Osteocyte (in vitro differentiated cells): ENCODE data around the gene ESYT2. TPM values are rescaled to one million over a fixed set of nuclear protein-coding genes. Genes with fewer than 3 reads are reported as not detected.

ENCODE experiments used
- DNase-seq: peaks from one replicate; pipeline ENCODE4 v3.0.0; 2021; ENCODE audit warnings: mixed read lengths; ENCODE audit not compliant: unreplicated experiment; ENCODE audit errors: extremely low spot score
- H3K27ac Mint-ChIP-seq: one replicate; pipeline ENCODE4 v1.8.0; 2021; ENCODE audit warnings: mild to moderate bottlenecking, mixed read lengths; ENCODE audit not compliant: unreplicated experiment
- H3K27me3 Mint-ChIP-seq: one replicate; pipeline ENCODE4 v1.8.0; 2021; ENCODE audit warnings: mixed read lengths; ENCODE audit not compliant: unreplicated experiment
- H3K36me3 Mint-ChIP-seq: one replicate; pipeline ENCODE4 v1.8.0; 2021; ENCODE audit warnings: mixed read lengths; ENCODE audit not compliant: unreplicated experiment
- H3K4me1 Mint-ChIP-seq: one replicate; pipeline ENCODE4 v1.8.0; 2021; ENCODE audit warnings: mixed read lengths; ENCODE audit not compliant: unreplicated experiment
- H3K4me3 Mint-ChIP-seq: one replicate; pipeline ENCODE4 v1.8.0; 2021; ENCODE audit warnings: mild to moderate bottlenecking, moderate library complexity, mixed read lengths; ENCODE audit not compliant: unreplicated experiment
- H3K9me3 Mint-ChIP-seq: one replicate; pipeline ENCODE4 v1.8.0; 2021; ENCODE audit warnings: mixed read lengths; ENCODE audit not compliant: unreplicated experiment
- CTCF ChIP-seq: fragments of 200-600 bp; sonication (generic); IDR thresholded peaks from 2 replicates; pipeline ENCODE4 v1.5.0; 2021; ENCODE audit warnings: antibody characterized with exemption, mild to moderate bottlenecking, moderate library complexity
- total RNA-seq: library from RNA; stranded (reverse); gene quantifications from 2 replicates; pipeline ENCODE4 v1.2.1, GENCODE V29; 2021

Gene ESYT2
- total RNA-seq, 1 donor from 2014 or later = 146 TPM

GRCh38 chr7:158745057-158745715 is 84.1 kb downstream of the ESYT2 start:
- no peak for TF ChIP-seq CTCF
- peak; percentile 30 for DNase-seq
- Mint-ChIP-seq H3K27ac (no peak overlapping the region), H3K4me1 (peaks cover 4% of the 10 kb centered on the region), H3K4me3 (no peak overlapping the region), H3K27me3 (no peaks in the 10 kb centered on the region), H3K9me3 (no peaks in the 10 kb centered on the region), H3K36me3 (peaks cover 62% of the 10 kb centered on the region)

- DNase-seq = no peak
- Mint-ChIP-seq H3K4me1 (peaks cover 4% of the 10 kb centered on the region), H3K4me3 (no peak overlapping the region), H3K27me3 (no peaks in the 10 kb centered on the region), H3K36me3 (peaks cover 58% of the 10 kb centered on the region), H3K9me3 (no peaks in the 10 kb centered on the region), H3K27ac (no peak overlapping the region)
- TF ChIP-seq CTCF = no peak
Observed at GRCh38 chr7:158744070-158744469, 85.2 kb downstream of the ESYT2 start.

- TF ChIP-seq CTCF = no peak
- Mint-ChIP-seq H3K4me1 (peaks cover 4% of the 10 kb centered on the region), H3K27ac (no peak overlapping the region), H3K4me3 (no peak overlapping the region), H3K27me3 (no peaks in the 10 kb centered on the region), H3K9me3 (no peaks in the 10 kb centered on the region), H3K36me3 (peaks cover 63% of the 10 kb centered on the region)
- DNase-seq = peak; percentile 78
Observed at GRCh38 chr7:158743219-158743618, 86.1 kb downstream of the ESYT2 start.

- peak; percentile 75 for DNase-seq
- Mint-ChIP-seq H3K4me1 (peaks cover 4% of the 10 kb centered on the region), H3K4me3 (no peak overlapping the region), H3K36me3 (peaks cover 61% of the 10 kb centered on the region), H3K9me3 (no peaks in the 10 kb centered on the region), H3K27ac (no peak overlapping the region), H3K27me3 (no peaks in the 10 kb centered on the region)
- TF ChIP-seq CTCF = no peak
Observed at GRCh38 chr7:158742065-158742821, 87.1 kb downstream of the ESYT2 start.

- no peaks in the 10 kb centered on the region for H3K9me3 Mint-ChIP-seq
- TF ChIP-seq CTCF = no peak
- DNase-seq = peak; percentile 77
- peaks cover 63% of the 10 kb centered on the region for H3K36me3 Mint-ChIP-seq
- H3K4me1 Mint-ChIP-seq = peaks cover 4% of the 10 kb centered on the region
- H3K27me3 Mint-ChIP-seq = no peaks in the 10 kb centered on the region
- H3K27ac Mint-ChIP-seq = no peak overlapping the region
- H3K4me3 Mint-ChIP-seq = no peak overlapping the region
Observed at GRCh38 chr7:158741294-158741666, 88.0 kb downstream of the ESYT2 start.
